Hepatocyte (in vitro differentiated cells): ENCODE results near the gene AQP12B. TPM values are rescaled to one million over a fixed set of nuclear protein-coding genes. Genes with fewer than 3 reads are reported as not detected.

Source experiments
- DNase-seq: peaks from one replicate; pipeline ENCODE4 v3.0.0-alpha.2; 2016; ENCODE audit warnings: low spot score
- H2AFZ ChIP-seq: fragments of 200-600 bp; sonication (generic); 2 replicates; pipeline ENCODE4 v1.6.0; 2016; ENCODE audit warnings: antibody characterized with exemption, mild to moderate bottlenecking
- H3K27ac ChIP-seq: fragments of 200-600 bp; sonication (generic); 2 replicates; pipeline ENCODE4 v1.5.1; 2016; ENCODE audit warnings: mild to moderate bottlenecking
- H3K27me3 ChIP-seq: fragments of 200-600 bp; sonication (generic); 2 replicates; pipeline ENCODE4 v1.6.1; 2016
- H3K36me3 ChIP-seq: fragments of 200-600 bp; sonication (generic); replicated peaks from 2 replicates; pipeline ENCODE4 v1.5.1; 2016; ENCODE audit warnings: low read depth; ENCODE audit not compliant: insufficient read depth
- H3K4me1 ChIP-seq: fragments of 200-600 bp; sonication (generic); 2 replicates; pipeline ENCODE4 v1.5.1; 2016; ENCODE audit warnings: mild to moderate bottlenecking, moderate library complexity; ENCODE audit not compliant: insufficient read depth
- H3K4me2 ChIP-seq: fragments of 200-600 bp; sonication (generic); 2 replicates; pipeline ENCODE4 v1.6.0; 2016
- H3K4me3 ChIP-seq: fragments of 200-600 bp; sonication (generic); 2 replicates; pipeline ENCODE4 v1.5.1; 2016; ENCODE audit warnings: mild to moderate bottlenecking
- H3K79me2 ChIP-seq: fragments of 200-600 bp; sonication (generic); 2 replicates; pipeline ENCODE4 v1.6.0; 2017; ENCODE audit warnings: mild to moderate bottlenecking
- H3K9me2 ChIP-seq: fragments of 200-600 bp; sonication (generic); replicated peaks from 2 replicates; pipeline ENCODE4 v1.6.0; 2017; ENCODE audit warnings: mild to moderate bottlenecking; ENCODE audit not compliant: insufficient read depth
- H3K9me3 ChIP-seq: fragments of 200-600 bp; sonication (generic); 2 replicates; pipeline ENCODE4 v1.5.1; 2016; ENCODE audit warnings: low read depth, mild to moderate bottlenecking
- H4K20me1 ChIP-seq: fragments of 200-600 bp; sonication (generic); 2 replicates; pipeline ENCODE4 v1.6.0; 2016; ENCODE audit warnings: mild to moderate bottlenecking; ENCODE audit not compliant: insufficient read depth, poor library complexity, severe bottlenecking
- EZH2 ChIP-seq: fragments of 200-600 bp; sonication (generic); IDR thresholded peaks from 2 replicates; pipeline ENCODE4 v1.6.1; 2016; ENCODE audit warnings: antibody characterized with exemption, mild to moderate bottlenecking, borderline replicate concordance
- EZH2phosphoT487 ChIP-seq: fragments of 200-600 bp; sonication (generic); IDR thresholded peaks from one replicate; pipeline ENCODE4 v1.6.1; 2018; ENCODE audit warnings: antibody characterized with exemption, mild to moderate bottlenecking, low read depth, moderate library complexity; ENCODE audit not compliant: unreplicated experiment, severe bottlenecking
- WGBS: methylation state at CpG from one replicate; pipeline ENCODE4 v1.1.6; 2016; ENCODE audit warnings: low lambda C conversion rate; ENCODE audit errors: missing lambda C conversion rate; 5-methylcytosine and 5-hydroxymethylcytosine counted together
- polyA plus RNA-seq: library from polyadenylated mRNA; unstranded; fragments of >200 nt; fragmentation: Nextera tagmentation; extraction: Ambion mirVana; gene quantifications from 2 replicates; pipeline ENCODE4 v1.2.1, GENCODE V29; 2016
- total RNA-seq: library from RNA; depleted of rRNA; stranded (reverse); fragments of >200 nt; gene quantifications from 2 replicates; pipeline ENCODE4 v1.2.3, GENCODE V29; 2014
- TF ChIP-seq, protein P1 (sequence below): fragments of 200-600 bp; sonication (generic); IDR thresholded peaks from 2 replicates; pipeline ENCODE4 v1.5.1; 2016; ENCODE audit warnings: antibody characterized with exemption, mild to moderate bottlenecking; ENCODE audit not compliant: poor library complexity

The AQP12B gene
- total and polyA plus RNA-seq, 2 experiments from 2014 or later: 0.53 TPM; not detected in 1

- no peaks in the 10 kb centered on the region for H3K9me2 ChIP-seq
- H3K9me3 ChIP-seq: no peaks in the 10 kb centered on the region
- no peak overlapping the region for H2AFZ ChIP-seq
- H3K4me2 ChIP-seq: no peak overlapping the region
- no peak overlapping the region for H3K4me3 ChIP-seq
- H3K27ac ChIP-seq: no peak overlapping the region
- 94% methylated on average over 10 of the region's 10 CpGs for WGBS
- H3K27me3 ChIP-seq: no peaks in the 10 kb centered on the region
- no peaks in the 10 kb centered on the region for H4K20me1 ChIP-seq
- no peaks in the 10 kb centered on the region for H3K79me2 ChIP-seq
- no peak for DNase-seq
- H3K36me3 ChIP-seq: no peaks in the 10 kb centered on the region
- TF ChIP-seq EZH2: no peak
- TF ChIP-seq EZH2phosphoT487: no peak
- TF ChIP-seq, protein P1, sequence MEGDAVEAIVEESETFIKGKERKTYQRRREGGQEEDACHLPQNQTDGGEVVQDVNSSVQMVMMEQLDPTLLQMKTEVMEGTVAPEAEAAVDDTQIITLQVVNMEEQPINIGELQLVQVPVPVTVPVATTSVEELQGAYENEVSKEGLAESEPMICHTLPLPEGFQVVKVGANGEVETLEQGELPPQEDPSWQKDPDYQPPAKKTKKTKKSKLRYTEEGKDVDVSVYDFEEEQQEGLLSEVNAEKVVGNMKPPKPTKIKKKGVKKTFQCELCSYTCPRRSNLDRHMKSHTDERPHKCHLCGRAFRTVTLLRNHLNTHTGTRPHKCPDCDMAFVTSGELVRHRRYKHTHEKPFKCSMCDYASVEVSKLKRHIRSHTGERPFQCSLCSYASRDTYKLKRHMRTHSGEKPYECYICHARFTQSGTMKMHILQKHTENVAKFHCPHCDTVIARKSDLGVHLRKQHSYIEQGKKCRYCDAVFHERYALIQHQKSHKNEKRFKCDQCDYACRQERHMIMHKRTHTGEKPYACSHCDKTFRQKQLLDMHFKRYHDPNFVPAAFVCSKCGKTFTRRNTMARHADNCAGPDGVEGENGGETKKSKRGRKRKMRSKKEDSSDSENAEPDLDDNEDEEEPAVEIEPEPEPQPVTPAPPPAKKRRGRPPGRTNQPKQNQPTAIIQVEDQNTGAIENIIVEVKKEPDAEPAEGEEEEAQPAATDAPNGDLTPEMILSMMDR: no peak
- H3K4me1 ChIP-seq: no peaks in the 10 kb centered on the region
Observed at GRCh38 chr2:240724431-240724830, 41.7 kb upstream of the AQP12B start.

DNA sequence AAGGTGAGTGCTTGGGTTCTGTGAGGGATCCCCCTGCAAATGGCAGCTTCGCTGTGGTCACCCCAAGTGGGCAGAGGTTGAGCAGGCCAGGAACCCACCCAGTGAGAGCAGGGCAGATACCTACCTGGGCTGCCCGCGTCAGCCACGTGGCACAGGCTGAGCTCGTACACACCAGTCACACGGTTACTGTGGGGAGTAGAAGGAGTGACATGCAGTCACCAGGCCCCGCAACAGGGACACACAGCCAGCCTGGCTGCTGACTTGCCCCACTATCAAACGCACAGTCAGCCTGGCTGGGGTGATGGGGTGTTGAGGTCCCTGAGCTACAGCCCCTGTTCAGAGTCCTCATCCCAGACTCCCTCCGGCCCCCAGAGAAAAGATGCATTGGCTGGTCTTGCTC is 41.2 kb upstream of the AQP12B start:
- Histone ChIP-seq H4K20me1 (no peaks in the 10 kb centered on the region), H3K9me3 (no peaks in the 10 kb centered on the region), H2AFZ (no peak overlapping the region), H3K4me1 (no peaks in the 10 kb centered on the region), H3K9me2 (no peaks in the 10 kb centered on the region), H3K27ac (no peak overlapping the region), H3K27me3 (no peaks in the 10 kb centered on the region), H3K4me3 (no peak overlapping the region), H3K4me2 (no peak overlapping the region), H3K36me3 (no peaks in the 10 kb centered on the region), H3K79me2 (no peaks in the 10 kb centered on the region)
- no peak for DNase-seq
- 95% methylated on average over 9 of the region's 9 CpGs for WGBS
- TF ChIP-seq EZH2phosphoT487 (no peak), EZH2 (no peak)
- TF ChIP-seq, protein P1: no peak

GRCh38 chr2:240722796-240723735 is 40.4 kb upstream of the AQP12B start:
- Histone ChIP-seq H2AFZ (no peak overlapping the region), H4K20me1 (no peaks in the 10 kb centered on the region), H3K4me3 (no peak overlapping the region), H3K79me2 (no peaks in the 10 kb centered on the region), H3K27me3 (no peaks in the 10 kb centered on the region), H3K27ac (no peak overlapping the region), H3K9me2 (no peaks in the 10 kb centered on the region), H3K4me1 (no peaks in the 10 kb centered on the region), H3K9me3 (no peaks in the 10 kb centered on the region), H3K36me3 (no peaks in the 10 kb centered on the region), H3K4me2 (no peak overlapping the region)
- 90% methylated on average over 31 of the region's 32 CpGs for WGBS
- TF ChIP-seq, protein P1: no peak
- no peak for TF ChIP-seq EZH2
- DNase-seq: no peak
